ENCODE data around the gene TLR5. TPM values are rescaled to one million over a fixed set of nuclear protein-coding genes. Genes with fewer than 3 reads are reported as not detected.

The TLR5 gene
- total RNA-seq, 1 experiment from 2014 or later, result 0.21 TPM

DNA sequence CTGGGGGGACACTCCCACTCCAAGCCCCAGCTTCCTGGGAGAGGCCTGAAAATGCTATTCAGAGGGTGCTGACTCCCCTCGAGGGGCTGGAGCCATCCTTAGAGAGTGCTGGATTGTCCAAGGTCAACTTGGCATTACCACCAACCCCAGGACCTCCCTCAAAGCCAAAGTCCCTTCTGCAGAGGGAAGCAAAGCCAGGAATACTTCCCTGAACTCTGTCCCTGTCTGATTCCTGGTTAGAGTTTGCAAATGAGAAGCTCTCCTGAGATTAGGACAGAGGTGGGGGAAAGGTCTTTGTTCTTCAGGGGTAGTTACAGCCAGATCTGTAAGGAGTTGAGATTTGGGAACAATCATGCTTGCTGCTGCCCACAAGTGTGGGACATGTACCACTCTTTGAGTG, 45.3 kb downstream of the TLR5 start:
- TF ChIP-seq POLR2AphosphoS5 (IDR thresholded peaks at IDR 0.05; ENCODE audit: low read depth, low read length), result no peak
- TF ChIP-seq TCF7L2 (IDR thresholded peaks at IDR 0.05; ENCODE audit: low read depth, low read length), result no peak
- TF ChIP-seq, protein P1, sequence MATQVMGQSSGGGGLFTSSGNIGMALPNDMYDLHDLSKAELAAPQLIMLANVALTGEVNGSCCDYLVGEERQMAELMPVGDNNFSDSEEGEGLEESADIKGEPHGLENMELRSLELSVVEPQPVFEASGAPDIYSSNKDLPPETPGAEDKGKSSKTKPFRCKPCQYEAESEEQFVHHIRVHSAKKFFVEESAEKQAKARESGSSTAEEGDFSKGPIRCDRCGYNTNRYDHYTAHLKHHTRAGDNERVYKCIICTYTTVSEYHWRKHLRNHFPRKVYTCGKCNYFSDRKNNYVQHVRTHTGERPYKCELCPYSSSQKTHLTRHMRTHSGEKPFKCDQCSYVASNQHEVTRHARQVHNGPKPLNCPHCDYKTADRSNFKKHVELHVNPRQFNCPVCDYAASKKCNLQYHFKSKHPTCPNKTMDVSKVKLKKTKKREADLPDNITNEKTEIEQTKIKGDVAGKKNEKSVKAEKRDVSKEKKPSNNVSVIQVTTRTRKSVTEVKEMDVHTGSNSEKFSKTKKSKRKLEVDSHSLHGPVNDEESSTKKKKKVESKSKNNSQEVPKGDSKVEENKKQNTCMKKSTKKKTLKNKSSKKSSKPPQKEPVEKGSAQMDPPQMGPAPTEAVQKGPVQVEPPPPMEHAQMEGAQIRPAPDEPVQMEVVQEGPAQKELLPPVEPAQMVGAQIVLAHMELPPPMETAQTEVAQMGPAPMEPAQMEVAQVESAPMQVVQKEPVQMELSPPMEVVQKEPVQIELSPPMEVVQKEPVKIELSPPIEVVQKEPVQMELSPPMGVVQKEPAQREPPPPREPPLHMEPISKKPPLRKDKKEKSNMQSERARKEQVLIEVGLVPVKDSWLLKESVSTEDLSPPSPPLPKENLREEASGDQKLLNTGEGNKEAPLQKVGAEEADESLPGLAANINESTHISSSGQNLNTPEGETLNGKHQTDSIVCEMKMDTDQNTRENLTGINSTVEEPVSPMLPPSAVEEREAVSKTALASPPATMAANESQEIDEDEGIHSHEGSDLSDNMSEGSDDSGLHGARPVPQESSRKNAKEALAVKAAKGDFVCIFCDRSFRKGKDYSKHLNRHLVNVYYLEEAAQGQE (IDR thresholded peaks at IDR 0.05; ENCODE audit: insufficient read depth in 1 of 2, low read depth in 2 of 2, low read length in 1 of 2), result no peak
- no peak for TF ChIP-seq SIN3A (IDR thresholded peaks at IDR 0.05; ENCODE audit: borderline replicate concordance, insufficient read depth, low read depth, low read length)
- TF ChIP-seq, protein P2, sequence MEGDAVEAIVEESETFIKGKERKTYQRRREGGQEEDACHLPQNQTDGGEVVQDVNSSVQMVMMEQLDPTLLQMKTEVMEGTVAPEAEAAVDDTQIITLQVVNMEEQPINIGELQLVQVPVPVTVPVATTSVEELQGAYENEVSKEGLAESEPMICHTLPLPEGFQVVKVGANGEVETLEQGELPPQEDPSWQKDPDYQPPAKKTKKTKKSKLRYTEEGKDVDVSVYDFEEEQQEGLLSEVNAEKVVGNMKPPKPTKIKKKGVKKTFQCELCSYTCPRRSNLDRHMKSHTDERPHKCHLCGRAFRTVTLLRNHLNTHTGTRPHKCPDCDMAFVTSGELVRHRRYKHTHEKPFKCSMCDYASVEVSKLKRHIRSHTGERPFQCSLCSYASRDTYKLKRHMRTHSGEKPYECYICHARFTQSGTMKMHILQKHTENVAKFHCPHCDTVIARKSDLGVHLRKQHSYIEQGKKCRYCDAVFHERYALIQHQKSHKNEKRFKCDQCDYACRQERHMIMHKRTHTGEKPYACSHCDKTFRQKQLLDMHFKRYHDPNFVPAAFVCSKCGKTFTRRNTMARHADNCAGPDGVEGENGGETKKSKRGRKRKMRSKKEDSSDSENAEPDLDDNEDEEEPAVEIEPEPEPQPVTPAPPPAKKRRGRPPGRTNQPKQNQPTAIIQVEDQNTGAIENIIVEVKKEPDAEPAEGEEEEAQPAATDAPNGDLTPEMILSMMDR (IDR thresholded peaks at IDR 0.05), result no peak
- H3K4me1 ChIP-seq (ENCODE audit: control insufficient read depth, insufficient read depth, low read length), result no peaks in the 10 kb centered on the region
- ChIA-PET CTCF (no interaction called here), POLR2A (no interaction called here)
- no peak overlapping the region for H3K4me3 ChIP-seq (ENCODE audit: low read depth in 2 of 2, low read length in 2 of 2)
- no peaks in the 10 kb centered on the region for H3K36me3 ChIP-seq (ENCODE audit: control insufficient read depth, insufficient read depth, low read length)
- ATAC-seq (no peak), DNase-seq (ENCODE audit: low read depth, low spot score) (no peak)
- no peak overlapping the region for H3K27ac ChIP-seq (ENCODE audit: low read length)
- in situ Hi-C loops (cut with HindIII; ENCODE audit: low pct_unique_long_range_greater_than_20kb, low sequenced_read_pairs) (loop anchor here (25.0 kb wide), 1 partner anchor 360 kb away; the partner anchor contains the start of gene FAM177B), intact Hi-C loops (cut with micrococcal nuclease; ENCODE audit: unreplicated experiment) (no loop called here)
- H3K27me3 ChIP-seq (ENCODE audit: control insufficient read depth, insufficient read depth, low read length), result no peaks in the 10 kb centered on the region
- BruUV-seq (replicated peaks), result no TSS peak
- no peaks in the 10 kb centered on the region for H3K9me3 ChIP-seq (ENCODE audit: control insufficient read depth, insufficient read depth, low read depth, low read length)

DNA sequence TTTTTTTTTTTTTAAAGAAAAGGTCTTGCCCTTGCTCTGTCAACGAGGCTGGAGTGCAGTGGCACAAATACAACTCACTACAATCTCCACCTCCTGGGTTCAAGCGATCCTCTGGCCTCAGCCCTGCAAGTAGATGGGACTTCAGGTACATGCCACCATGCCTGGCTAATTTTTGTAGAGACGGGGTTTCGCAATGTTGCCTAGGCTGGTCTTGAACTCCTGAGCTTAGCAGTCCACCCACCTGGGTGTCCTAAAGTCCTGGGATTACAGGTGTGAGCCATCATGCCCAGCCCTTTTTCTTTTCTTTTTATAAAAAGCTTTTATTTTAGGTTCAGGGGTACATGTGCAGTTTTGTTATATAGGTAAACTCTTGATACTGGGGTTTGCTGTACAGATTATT, 47.2 kb downstream of the TLR5 start:
- BruUV-seq (replicated peaks), result no TSS peak
- no peaks in the 10 kb centered on the region for H3K9me3 ChIP-seq (ENCODE audit: control insufficient read depth, insufficient read depth, low read depth, low read length)
- DNase-seq (ENCODE audit: low read depth, low spot score) (no peak), ATAC-seq (no peak)
- H3K27ac ChIP-seq (ENCODE audit: low read length), result no peak overlapping the region
- ChIA-PET POLR2A (no interaction called here), CTCF (no interaction called here)
- in situ Hi-C loops (cut with HindIII; ENCODE audit: low pct_unique_long_range_greater_than_20kb, low sequenced_read_pairs) (loop anchor here (25.0 kb wide), 1 partner anchor 359 kb away; the partner anchor contains the start of gene FAM177B), intact Hi-C loops (cut with micrococcal nuclease; ENCODE audit: unreplicated experiment) (no loop called here)
- H3K4me1 ChIP-seq (ENCODE audit: control insufficient read depth, insufficient read depth, low read length), result no peaks in the 10 kb centered on the region
- no peak overlapping the region for H3K4me3 ChIP-seq (ENCODE audit: low read depth in 2 of 2, low read length in 2 of 2)
- TF ChIP-seq TCF7L2 (IDR thresholded peaks at IDR 0.05; ENCODE audit: low read depth, low read length) (no peak), SIN3A (IDR thresholded peaks at IDR 0.05; ENCODE audit: borderline replicate concordance, insufficient read depth, low read depth, low read length) (no peak), POLR2AphosphoS5 (IDR thresholded peaks at IDR 0.05; ENCODE audit: low read depth, low read length) (no peak)
- TF ChIP-seq, protein P1 (IDR thresholded peaks at IDR 0.05; ENCODE audit: insufficient read depth in 1 of 2, low read depth in 2 of 2, low read length in 1 of 2), result no peak
- TF ChIP-seq, protein P2 (IDR thresholded peaks at IDR 0.05), result no peak
- H3K36me3 ChIP-seq (ENCODE audit: control insufficient read depth, insufficient read depth, low read length), result no peaks in the 10 kb centered on the region
- H3K27me3 ChIP-seq (ENCODE audit: control insufficient read depth, insufficient read depth, low read length), result no peaks in the 10 kb centered on the region

All from Panc1 (cell line).